Suprapubic skin (tissue), 4 donors: ENCODE measurements around the gene SPATA6L.

Experiments used
- CTCF ChIP-seq, 2 donors: fragments of 200-600 bp in 1 of 2; fragments of 450-650 bp in 1 of 2; sonication (generic) in 1 of 2; IDR thresholded peaks; one replicate each; pipeline ENCODE4 v1.5.1; 2016 to 2019; ENCODE audit warnings: antibody characterized with exemption in 2 of 2, mild to moderate bottlenecking in 1 of 2, moderate library complexity in 1 of 2
- POLR2A ChIP-seq, 2 donors: fragments of 450-650 bp; IDR thresholded peaks; one replicate each; pipeline ENCODE4 v1.6.1; 2017; ENCODE audit warnings: antibody characterized with exemption in 2 of 2, mild to moderate bottlenecking in 2 of 2, moderate library complexity in 2 of 2
- POLR2AphosphoS5 ChIP-seq, 3 donors: sonication (generic); formaldehyde crosslinking; IDR thresholded peaks; one replicate each; pipeline ENCODE4 v1.6.1; 2017; ENCODE audit warnings: antibody characterized with exemption in 3 of 3

DNA sequence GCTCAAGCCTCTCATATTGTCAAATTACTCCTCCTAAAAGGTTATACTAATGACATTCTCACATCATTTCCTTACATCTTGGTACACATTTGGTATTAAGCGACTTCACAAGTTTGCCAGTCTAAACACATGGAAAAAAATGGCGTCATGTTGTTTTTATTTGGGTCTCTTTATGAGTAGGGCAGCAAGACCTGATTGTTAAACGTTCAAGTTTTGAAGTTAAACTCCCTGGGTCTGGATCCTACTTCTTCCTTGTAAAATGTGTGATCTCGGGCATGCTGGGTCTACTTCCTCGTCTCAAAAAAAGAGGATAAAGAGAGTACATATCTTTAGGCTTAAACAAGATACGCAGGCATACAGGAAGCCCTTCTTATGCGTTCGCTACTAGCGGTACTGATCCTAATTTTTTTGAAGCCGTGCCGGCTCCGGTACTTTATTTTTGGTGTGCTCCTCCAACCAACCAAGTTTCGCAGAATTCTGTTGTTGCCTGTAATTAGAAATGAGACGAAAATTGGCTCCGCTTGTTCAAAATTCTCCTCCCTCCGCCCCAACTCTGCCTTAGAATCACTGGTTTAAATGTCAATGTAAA, 12.5 kb upstream of the SPATA6L start:
- TF ChIP-seq CTCF (IDR thresholded peaks at IDR 0.05): no peak
- no peak for TF ChIP-seq POLR2AphosphoS5 (IDR thresholded peaks at IDR 0.05)
- TF ChIP-seq POLR2A (IDR thresholded peaks at IDR 0.05): no peak
